Lower leg skin (tissue), 4 donors: ENCODE results near the gene ANKRD33. TPM values are rescaled to one million over a fixed set of nuclear protein-coding genes. Genes with fewer than 3 reads are reported as not detected.

Experiments
- DNase-seq, 2 donors: peaks; one replicate each; pipeline ENCODE4 v3.0.0-alpha.2; 2019; ENCODE audit warnings: low spot score in 2 of 2
- H3K4me3 ChIP-seq: fragments of 200-600 bp; sonication (generic); 2 replicates; pipeline ENCODE4 v1.5.1; 2017; ENCODE audit warnings: mild to moderate bottlenecking, low read depth; ENCODE audit not compliant: poor library complexity, severe bottlenecking
- POLR2A ChIP-seq, 2 donors: fragments of 450-650 bp; IDR thresholded peaks; one replicate each; pipeline ENCODE4 v1.6.1; 2016 to 2017; ENCODE audit warnings: antibody characterized with exemption in 2 of 2, mild to moderate bottlenecking in 1 of 2, moderate library complexity in 1 of 2
- WGBS, 2 donors: methylation state at CpG; one replicate each; pipeline ENCODE4 v1.1.5; 2018; 5-methylcytosine and 5-hydroxymethylcytosine counted together
- intact Hi-C: fragments of 100-400 bp; cut with DNase I; formaldehyde crosslinking; loops from one replicate; pipeline ENCODE4 v1.15.0; 2023; ENCODE audit warnings: low total_unique reads
- total RNA-seq, 4 donors: library from RNA; depleted of rRNA; stranded (reverse); fragments of >200 nt; gene quantifications; one replicate each; pipeline ENCODE4 v1.1.0, GENCODE V29; 2016
- TF ChIP-seq, protein P1 (sequence below), 3 donors: fragments of 450-650 bp; IDR thresholded peaks; one replicate each; pipeline ENCODE4 v1.5.1; 2016; ENCODE audit warnings: antibody characterized with exemption in 3 of 3, mild to moderate bottlenecking in 3 of 3, moderate library complexity in 2 of 3

Gene ANKRD33
- total RNA-seq, 4 donors from 2014 or later = not detected

DNA sequence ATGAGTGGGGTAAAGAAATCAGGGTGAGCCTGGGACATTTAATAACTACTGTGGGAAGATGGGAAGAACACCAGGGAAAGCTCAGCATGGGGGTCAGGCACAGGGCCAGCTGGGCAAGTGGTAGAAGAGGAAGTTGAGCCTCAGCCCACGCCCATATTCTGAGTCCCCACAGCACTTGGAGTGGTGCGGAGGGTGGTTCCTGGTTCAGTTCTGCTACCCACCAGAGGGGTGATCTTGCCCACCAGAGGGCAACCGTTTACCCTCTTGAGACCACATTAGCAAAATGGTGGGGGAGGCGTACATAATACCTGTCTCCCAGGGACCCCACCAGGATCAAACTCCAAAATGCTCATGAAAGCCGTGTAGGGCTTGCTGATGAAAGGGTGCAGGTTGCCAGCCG, 16.8 kb upstream of the ANKRD33 start:
- intact Hi-C loops = no loop called here
- H3K4me3 ChIP-seq = no peak overlapping the region
- 61 to 80% methylated on average over 6 of the region's 6 CpGs for WGBS, 2 donors
- TF ChIP-seq, protein P1, sequence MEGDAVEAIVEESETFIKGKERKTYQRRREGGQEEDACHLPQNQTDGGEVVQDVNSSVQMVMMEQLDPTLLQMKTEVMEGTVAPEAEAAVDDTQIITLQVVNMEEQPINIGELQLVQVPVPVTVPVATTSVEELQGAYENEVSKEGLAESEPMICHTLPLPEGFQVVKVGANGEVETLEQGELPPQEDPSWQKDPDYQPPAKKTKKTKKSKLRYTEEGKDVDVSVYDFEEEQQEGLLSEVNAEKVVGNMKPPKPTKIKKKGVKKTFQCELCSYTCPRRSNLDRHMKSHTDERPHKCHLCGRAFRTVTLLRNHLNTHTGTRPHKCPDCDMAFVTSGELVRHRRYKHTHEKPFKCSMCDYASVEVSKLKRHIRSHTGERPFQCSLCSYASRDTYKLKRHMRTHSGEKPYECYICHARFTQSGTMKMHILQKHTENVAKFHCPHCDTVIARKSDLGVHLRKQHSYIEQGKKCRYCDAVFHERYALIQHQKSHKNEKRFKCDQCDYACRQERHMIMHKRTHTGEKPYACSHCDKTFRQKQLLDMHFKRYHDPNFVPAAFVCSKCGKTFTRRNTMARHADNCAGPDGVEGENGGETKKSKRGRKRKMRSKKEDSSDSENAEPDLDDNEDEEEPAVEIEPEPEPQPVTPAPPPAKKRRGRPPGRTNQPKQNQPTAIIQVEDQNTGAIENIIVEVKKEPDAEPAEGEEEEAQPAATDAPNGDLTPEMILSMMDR (IDR thresholded peaks at IDR 0.05) = no peak
- TF ChIP-seq POLR2A (IDR thresholded peaks at IDR 0.05) = no peak
- DNase-seq = no peak

DNA sequence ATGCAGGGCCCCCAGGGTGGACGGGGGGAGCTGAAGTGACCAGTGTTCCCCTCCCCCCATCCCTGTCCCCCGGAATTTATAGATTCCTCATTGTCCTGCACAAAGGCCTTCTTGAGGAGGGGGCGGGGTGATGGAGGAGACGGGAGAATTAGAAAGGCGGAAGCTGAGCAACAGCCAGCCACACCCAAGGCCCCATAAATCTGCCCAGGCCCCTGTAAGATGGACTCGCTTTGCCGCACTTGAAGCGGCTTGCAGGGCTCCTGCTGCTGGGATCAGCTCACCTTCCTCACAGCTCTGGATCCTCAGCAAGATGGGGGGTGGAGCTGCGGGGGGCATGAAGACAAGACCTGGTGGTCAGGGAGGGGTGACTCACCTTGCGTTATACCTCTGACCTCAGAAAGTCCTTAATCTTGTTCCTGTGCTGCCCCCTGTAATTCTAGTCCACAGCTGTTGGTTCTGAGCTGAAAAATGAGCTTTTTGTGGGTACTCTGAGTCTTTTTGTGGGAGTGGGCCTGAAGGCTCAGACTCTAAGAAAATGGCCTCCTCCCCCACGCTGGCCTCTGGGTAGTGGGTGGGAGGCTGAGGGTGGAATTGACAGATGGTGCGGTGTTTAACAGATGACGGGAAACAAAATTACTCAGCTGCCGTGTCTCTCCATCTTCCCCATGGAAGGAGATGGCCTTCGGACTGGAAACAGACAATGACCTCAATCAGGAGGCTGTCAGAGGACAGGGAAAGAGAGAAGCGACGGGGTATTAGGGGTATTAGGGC, 15.8 kb upstream of the ANKRD33 start:
- 69 to 70% methylated on average over 16 to 17 of the region's 17 CpGs for WGBS, 2 donors
- H3K4me3 ChIP-seq = no peak overlapping the region
- intact Hi-C loops = no loop called here
- no peak for DNase-seq
- TF ChIP-seq POLR2A (IDR thresholded peaks at IDR 0.05) = no peak
- TF ChIP-seq, protein P1 (IDR thresholded peaks at IDR 0.05) = no peak

DNA sequence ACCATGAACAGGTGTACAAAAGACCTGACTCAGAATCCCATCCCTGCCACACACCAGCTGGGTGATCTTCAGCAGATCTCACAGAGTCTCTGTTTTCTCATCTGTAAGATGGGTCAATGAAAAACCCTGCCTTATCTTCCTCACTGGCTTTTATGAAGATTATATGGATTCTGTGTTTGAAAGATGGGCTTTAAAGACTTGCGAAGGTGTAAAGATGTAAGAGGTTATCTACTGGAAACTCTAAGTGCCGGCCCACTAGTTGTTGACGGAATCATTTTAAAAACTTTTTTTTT, 15.3 kb upstream of the ANKRD33 start:
- WGBS, 2 donors = 90 to 92% methylated on average over 3 of the region's 3 CpGs
- H3K4me3 ChIP-seq = no peak overlapping the region
- intact Hi-C loops = no loop called here
- TF ChIP-seq POLR2A (IDR thresholded peaks at IDR 0.05) = no peak
- TF ChIP-seq, protein P1 (IDR thresholded peaks at IDR 0.05) = no peak
- DNase-seq = no peak

DNA sequence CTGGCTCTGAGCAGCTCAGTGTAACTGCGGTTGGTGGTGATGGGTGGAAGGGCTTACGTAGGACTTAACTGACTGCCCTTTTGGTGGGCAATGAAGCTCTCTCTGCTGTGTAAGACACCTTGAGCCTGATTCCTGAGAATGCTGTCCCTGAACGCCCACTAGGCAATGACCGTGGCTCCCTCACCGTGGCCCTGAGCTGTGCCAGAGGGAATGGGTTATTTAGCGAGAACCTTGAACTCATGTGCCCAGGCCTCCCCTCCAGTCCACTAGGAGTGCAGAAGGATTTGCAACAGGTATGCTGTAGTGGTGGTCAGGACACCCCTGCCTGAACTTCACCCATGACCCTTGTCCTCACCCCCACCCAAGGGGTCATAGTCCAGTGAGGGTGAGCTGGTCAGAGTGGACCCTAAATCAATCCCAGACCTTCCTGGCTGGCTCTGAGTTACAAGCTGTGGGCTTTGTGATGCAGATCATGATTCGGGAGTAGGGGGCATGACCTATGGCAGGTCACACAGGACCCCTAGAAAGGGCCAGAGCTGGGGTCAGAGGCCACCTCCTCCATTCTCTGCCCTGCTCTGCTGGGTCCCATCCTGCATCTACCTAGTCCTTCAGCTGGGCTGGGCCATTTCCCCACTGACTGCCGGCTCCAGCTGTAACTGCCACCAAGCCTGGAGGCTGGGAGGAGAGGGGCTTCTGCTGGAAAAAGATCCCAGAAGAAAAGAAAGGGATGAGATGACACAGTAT, 14.5 kb upstream of the ANKRD33 start:
- TF ChIP-seq, protein P1 (IDR thresholded peaks at IDR 0.05) = no peak
- TF ChIP-seq POLR2A (IDR thresholded peaks at IDR 0.05) = no peak
- intact Hi-C loops = no loop called here
- no peak overlapping the region for H3K4me3 ChIP-seq
- no peak for DNase-seq
- 74 to 80% methylated on average over 8 of the region's 8 CpGs for WGBS, 2 donors

DNA sequence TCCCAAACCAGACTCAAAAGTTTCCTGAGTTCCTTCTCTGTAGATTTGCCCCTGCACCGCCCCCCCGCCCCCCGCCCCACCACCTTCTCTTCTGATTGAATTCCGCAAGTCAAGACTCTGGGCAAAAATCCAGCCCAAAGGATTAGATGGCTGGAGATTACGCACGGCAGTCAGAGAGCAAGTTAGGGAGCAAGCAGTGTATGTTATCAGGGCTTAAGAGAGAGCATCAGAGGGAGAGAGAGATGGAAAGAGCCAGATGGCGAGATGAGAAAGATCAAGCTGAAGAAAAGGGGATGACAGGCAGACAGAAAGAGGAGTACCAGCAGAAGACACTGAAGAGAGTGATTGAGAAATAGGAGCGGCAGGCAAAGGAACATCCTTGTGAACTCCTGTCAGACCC, 13.9 kb upstream of the ANKRD33 start:
- intact Hi-C loops = no loop called here
- TF ChIP-seq, protein P1 (IDR thresholded peaks at IDR 0.05) = no peak
- TF ChIP-seq POLR2A (IDR thresholded peaks at IDR 0.05) = no peak
- 48 to 56% methylated on average over 8 of the region's 8 CpGs for WGBS, 2 donors
- no peak overlapping the region for H3K4me3 ChIP-seq
- no peak for DNase-seq
